HepG2 (cell line): Measurements from ENCODE around the gene NOS1AP. TPM values are rescaled to one million over a fixed set of nuclear protein-coding genes. Genes with fewer than 3 reads are reported as not detected.

Experiments
- ADNP ChIP-seq: sonication (generic); formaldehyde crosslinking; IDR thresholded peaks from 2 replicates; pipeline ENCODE4 v1.4.0; 2020; ENCODE audit warnings: missing genetic modification reagents
- BCL3 ChIP-seq: sonication (generic); formaldehyde crosslinking; IDR thresholded peaks from 2 replicates; pipeline ENCODE4 v1.5.1; 2020; ENCODE audit warnings: mild to moderate bottlenecking, missing genetic modification reagents, moderate library complexity
- HBP1 ChIP-seq: IDR thresholded peaks from 2 replicates; pipeline ENCODE4 v1.6.1; 2016; ENCODE audit warnings: low read depth, control low read depth
- HOXA3 ChIP-seq: sonication (generic); formaldehyde crosslinking; IDR thresholded peaks from 2 replicates; pipeline ENCODE4 v1.5.0; 2020; ENCODE audit warnings: missing genetic modification reagents
- ISL2 ChIP-seq: sonication (generic); formaldehyde crosslinking; IDR thresholded peaks from 2 replicates; pipeline ENCODE4 v1.5.0; 2020; ENCODE audit warnings: missing genetic modification reagents
- JUND ChIP-seq: sonication (generic); formaldehyde crosslinking; IDR thresholded peaks from 2 replicates; pipeline ENCODE4 v1.8.0; 2022; ENCODE audit warnings: mild to moderate bottlenecking, missing genetic modification reagents
- KLF9 ChIP-seq: IDR thresholded peaks from 2 replicates; pipeline ENCODE4 v1.6.1; 2016; ENCODE audit warnings: low read depth
- PHF20 ChIP-seq: sonication (generic); formaldehyde crosslinking; IDR thresholded peaks from 2 replicates; pipeline ENCODE4 v1.5.0; 2020; ENCODE audit warnings: mild to moderate bottlenecking, missing genetic modification reagents
- SMC3 ChIP-seq: IDR thresholded peaks from 2 replicates; pipeline ENCODE4 v1.6.1; 2011; ENCODE audit warnings: low read length, improper control_type of control experiment
- TBL1XR1 ChIP-seq: fragments of 150-350 bp; IDR thresholded peaks from 2 replicates; pipeline ENCODE4 v1.6.1; 2014; ENCODE audit warnings: borderline replicate concordance, low read length; ENCODE audit not compliant: partially characterized antibody
- TMF1 ChIP-seq: sonication (generic); formaldehyde crosslinking; IDR thresholded peaks from 2 replicates; pipeline ENCODE4 v1.8.1; 2022; ENCODE audit warnings: low read depth, missing genetic modification reagents
- USF2 ChIP-seq, 2 experiments: sonication (generic) in 1 of 2; formaldehyde crosslinking in 1 of 2; IDR thresholded peaks; 2 replicates each; pipeline versions ENCODE4 v1.5.1 to v1.6.1; 2011 to 2020; ENCODE audit warnings: borderline replicate concordance in 1 of 2, low read depth in 1 of 2, low read length in 1 of 2, mild to moderate bottlenecking in 1 of 2, missing genetic modification reagents in 1 of 2, moderate library complexity in 1 of 2
- ZNF292 ChIP-seq: sonication (generic); formaldehyde crosslinking; IDR thresholded peaks from 2 replicates; pipeline ENCODE4 v1.8.1; 2022; ENCODE audit warnings: mild to moderate bottlenecking, low read depth, missing genetic modification reagents, borderline replicate concordance
- ZNF3 ChIP-seq: IDR thresholded peaks from 2 replicates; pipeline ENCODE4 v1.7.0; 2017; ENCODE audit warnings: inconsistent platforms
- ZNF550 ChIP-seq: sonication (generic); formaldehyde crosslinking; IDR thresholded peaks from 2 replicates; pipeline ENCODE4 v1.4.0; 2020; ENCODE audit warnings: mild to moderate bottlenecking, missing genetic modification reagents, borderline replicate concordance
- ZNF776 ChIP-seq: sonication (generic); formaldehyde crosslinking; IDR thresholded peaks from 2 replicates; pipeline ENCODE4 v1.4.0; 2020; ENCODE audit warnings: mild to moderate bottlenecking, missing genetic modification reagents
- polyA plus RNA-seq, 8 experiments: library from polyadenylated mRNA; depleted of rRNA in 3 of 8; stranded (reverse) in 7 of 8; unstranded in 1 of 8; fragments of >200 nt; fragmentation: Illumina TruSeq in 4 of 8; extraction: Trizol in 4 of 8; gene quantifications; 2 replicates each; pipeline versions ENCODE4 v1.2.1 to v1.2.3, GENCODE V29; 2011 to 2016; ENCODE audit warnings: low read depth in 4 of 8, missing spikeins in 1 of 8, mixed read lengths in 1 of 8; ENCODE audit not compliant: insufficient read depth in 1 of 8
- total RNA-seq, 5 experiments: library from RNA; depleted of rRNA; stranded (reverse); fragments of >200 nt; fragmentation: Illumina TruSeq; extraction: Trizol; gene quantifications; 2 replicates each; pipeline ENCODE4 v1.2.3, GENCODE V29; 2016; ENCODE audit warnings: low read depth in 1 of 5
- TF ChIP-seq, protein P1 (sequence below): sonication (generic); formaldehyde crosslinking; IDR thresholded peaks from 2 replicates; pipeline ENCODE4 v1.8.1; 2023; ENCODE audit warnings: mild to moderate bottlenecking, missing genetic modification reagents
- TF ChIP-seq, protein P2 (sequence below): sonication (generic); formaldehyde crosslinking; IDR thresholded peaks from 2 replicates; pipeline ENCODE4 v1.4.0; 2020; ENCODE audit warnings: missing genetic modification reagents

The NOS1AP gene
- total and polyA plus RNA-seq, 2 of the 13 experiments (the other 11 are each of a cell fraction or from before 2014, with no cell fraction given) = 2.0 to 3.3 TPM

- TF ChIP-seq BCL3 (peak; percentile 98), HOXA3 (CRISPR knock-in tag) (peak; percentile 78; the same call in 1 of the 2 replicates), USF2 (IDR thresholded peaks at IDR 0.05; ENCODE audit: low read depth, low read length) (no peak), USF2 (CRISPR knock-in tag; IDR thresholded peaks at IDR 0.05; ENCODE audit: borderline replicate concordance) (no peak), ZNF3 (CRISPR knock-in tag) (no peak), ZNF292 (CRISPR knock-in tag) (peak; percentile 78; the same call in 1 of the 2 replicates), JUND (CRISPR knock-in tag) (peak; percentile 90), SMC3 (peak; percentile 34; the same call in 1 of the 2 replicates), TMF1 (no peak), HBP1 (CRISPR knock-in tag) (peak; percentile 66; the same call in 1 of the 2 replicates), KLF9 (no peak), ZNF550 (CRISPR knock-in tag) (0 out of 2 replicates have a peak, but pooled peaks have one; percentile 47), TBL1XR1 (no peak), ZNF776 (CRISPR knock-in tag) (0 out of 2 replicates have a peak, but pooled peaks have one; percentile 50), ADNP (no peak), PHF20 (CRISPR knock-in tag) (0 out of 2 replicates have a peak, but pooled peaks have one; percentile 22), ISL2 (CRISPR knock-in tag) (peak; percentile 79)
- TF ChIP-seq, protein P1, sequence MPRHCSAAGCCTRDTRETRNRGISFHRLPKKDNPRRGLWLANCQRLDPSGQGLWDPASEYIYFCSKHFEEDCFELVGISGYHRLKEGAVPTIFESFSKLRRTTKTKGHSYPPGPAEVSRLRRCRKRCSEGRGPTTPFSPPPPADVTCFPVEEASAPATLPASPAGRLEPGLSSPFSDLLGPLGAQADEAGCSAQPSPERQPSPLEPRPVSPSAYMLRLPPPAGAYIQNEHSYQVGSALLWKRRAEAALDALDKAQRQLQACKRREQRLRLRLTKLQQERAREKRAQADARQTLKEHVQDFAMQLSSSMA (CRISPR knock-in tag) = no peak
- TF ChIP-seq, protein P2, sequence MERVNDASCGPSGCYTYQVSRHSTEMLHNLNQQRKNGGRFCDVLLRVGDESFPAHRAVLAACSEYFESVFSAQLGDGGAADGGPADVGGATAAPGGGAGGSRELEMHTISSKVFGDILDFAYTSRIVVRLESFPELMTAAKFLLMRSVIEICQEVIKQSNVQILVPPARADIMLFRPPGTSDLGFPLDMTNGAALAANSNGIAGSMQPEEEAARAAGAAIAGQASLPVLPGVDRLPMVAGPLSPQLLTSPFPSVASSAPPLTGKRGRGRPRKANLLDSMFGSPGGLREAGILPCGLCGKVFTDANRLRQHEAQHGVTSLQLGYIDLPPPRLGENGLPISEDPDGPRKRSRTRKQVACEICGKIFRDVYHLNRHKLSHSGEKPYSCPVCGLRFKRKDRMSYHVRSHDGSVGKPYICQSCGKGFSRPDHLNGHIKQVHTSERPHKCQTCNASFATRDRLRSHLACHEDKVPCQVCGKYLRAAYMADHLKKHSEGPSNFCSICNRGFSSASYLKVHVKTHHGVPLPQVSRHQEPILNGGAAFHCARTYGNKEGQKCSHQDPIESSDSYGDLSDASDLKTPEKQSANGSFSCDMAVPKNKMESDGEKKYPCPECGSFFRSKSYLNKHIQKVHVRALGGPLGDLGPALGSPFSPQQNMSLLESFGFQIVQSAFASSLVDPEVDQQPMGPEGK (CRISPR knock-in tag) = peak; percentile 100
These were observed 82.7 kb downstream of the NOS1AP start (continued) for GRCh38 chr1:162151900-162152829.
